22Rv1 (cell line): ENCODE measurements around the gene NDFIP1.

Experiments used
- CTCF ChIP-seq: fragments of 450-650 bp; IDR thresholded peaks from 2 replicates; pipeline ENCODE4 v1.5.1; 2017; ENCODE audit warnings: mild to moderate bottlenecking
- ZFX ChIP-seq: fragments of 450-650 bp; IDR thresholded peaks from 2 replicates; pipeline ENCODE4 v1.6.1; 2017; ENCODE audit warnings: antibody characterized with exemption, borderline replicate concordance

GRCh38 chr5:142166754-142167153 lies 58.2 kb downstream of the NDFIP1 start:
- TF ChIP-seq CTCF, result no peak
- TF ChIP-seq ZFX, result no peak
